Measurements from ENCODE around the gene TTLL10.

GRCh38 chr1:1168451-1169411 is 4.9 kb upstream of the TTLL10 start:
- TF ChIP-seq FOXK2 (IDR thresholded peaks at IDR 0.05) (no peak), LEF1 (IDR thresholded peaks at IDR 0.05; ENCODE audit: borderline replicate concordance) (no peak), PKNOX1 (IDR thresholded peaks at IDR 0.05) (no peak), CTBP1 (IDR thresholded peaks at IDR 0.05; ENCODE audit: borderline replicate concordance) (no peak), SP1 (IDR thresholded peaks at IDR 0.05) (no peak), NFRKB (IDR thresholded peaks at IDR 0.05) (no peak), TARDBP (IDR thresholded peaks at IDR 0.05) (no peak), FOXM1 (IDR thresholded peaks at IDR 0.05; ENCODE audit: borderline replicate concordance) (no peak), ZNF384 (IDR thresholded peaks at IDR 0.05) (no peak), BHLHE40 (IDR thresholded peaks at IDR 0.05; ENCODE audit: borderline replicate concordance) (no peak), L3MBTL2 (conservative IDR thresholded peaks at IDR 0.05) (no peak), FOXA1 (IDR thresholded peaks at IDR 0.05) (no peak)

All from HEK293T (cell line).